Gastroesophageal sphincter (tissue), 3 donors: ENCODE results near the gene JMJD8.
A peak's percentile ranks its signal among the peaks of the same experiment; 100 is the strongest.

Experiments
- CTCF ChIP-seq, 4 experiments: fragments of 200-600 bp in 2 of 4; fragments of 450-650 bp in 2 of 4; sonication (generic) in 1 of 4; IDR thresholded peaks; one replicate each; pipeline ENCODE4 v1.5.1; 2017 to 2019; ENCODE audit warnings: antibody characterized with exemption in 4 of 4, mild to moderate bottlenecking in 2 of 4, moderate library complexity in 2 of 4
- POLR2A ChIP-seq, 2 donors: fragments of 450-650 bp; IDR thresholded peaks; one replicate each; pipeline ENCODE4 v1.6.1; 2017; ENCODE audit warnings: antibody characterized with exemption in 2 of 2, mild to moderate bottlenecking in 2 of 2, moderate library complexity in 1 of 2
- POLR2AphosphoS5 ChIP-seq: sonication (generic); formaldehyde crosslinking; IDR thresholded peaks from one replicate; pipeline ENCODE4 v1.6.1; 2017; ENCODE audit warnings: antibody characterized with exemption

- TF ChIP-seq CTCF (IDR thresholded peaks at IDR 0.05) (peak in 3 of 4 experiments; percentile 95 to 99 (median 96)), POLR2AphosphoS5 (peak; percentile 79), POLR2A (IDR thresholded peaks at IDR 0.05) (peak; percentile 49 to 79)
Observed at GRCh38 chr16:667780-668518, 16.2 kb downstream of the JMJD8 start, which contains the start of gene RHOT2.
